ENCODE measurements around the gene FHOD3.

FHOD3 gene

GRCh38 chr18:36382854-36383253 lies 85.3 kb downstream of the FHOD3 start:
- no peak for DNase-seq (ENCODE audit: low spot score)

- no peak for DNase-seq (ENCODE audit: low spot score)
Measured at GRCh38 chr18:36386150-36386920, 88.8 kb downstream of the FHOD3 start.

GRCh38 chr18:36387310-36387709 lies 89.8 kb downstream of the FHOD3 start:
- no peak for DNase-seq (ENCODE audit: low spot score)

GRCh38 chr18:36388310-36388709 lies 90.8 kb downstream of the FHOD3 start:
- no peak for DNase-seq (ENCODE audit: low spot score)

- DNase-seq (ENCODE audit: low spot score), result no peak
Measured at GRCh38 chr18:36389027-36389426, 91.5 kb downstream of the FHOD3 start.

GRCh38 chr18:36389811-36390581 lies 92.5 kb downstream of the FHOD3 start:
- no peak for DNase-seq (ENCODE audit: low spot score)

- DNase-seq (ENCODE audit: low spot score), result no peak
Measured at GRCh38 chr18:36391426-36392145, 94.1 kb downstream of the FHOD3 start.

- DNase-seq (ENCODE audit: low spot score), result no peak
Measured at GRCh38 chr18:36392164-36392978, 94.9 kb downstream of the FHOD3 start.

GRCh38 chr18:36392979-36393287 lies 95.4 kb downstream of the FHOD3 start:
- DNase-seq (ENCODE audit: low spot score), result no peak

GRCh38 chr18:36394486-36394885 lies 97.0 kb downstream of the FHOD3 start:
- no peak for DNase-seq (ENCODE audit: low spot score)

GRCh38 chr18:36396190-36396589 lies 98.7 kb downstream of the FHOD3 start:
- DNase-seq (ENCODE audit: low spot score), result no peak

- no peak for DNase-seq (ENCODE audit: low spot score)
Measured at GRCh38 chr18:36397033-36397432, 99.5 kb downstream of the FHOD3 start.

- DNase-seq (ENCODE audit: low spot score), result no peak
Measured at GRCh38 chr18:36398419-36398818, 100.9 kb downstream of the FHOD3 start.

GRCh38 chr18:36399055-36399454 lies 101.5 kb downstream of the FHOD3 start:
- DNase-seq (ENCODE audit: low spot score), result no peak

GRCh38 chr18:36401462-36401861 lies 103.9 kb downstream of the FHOD3 start:
- no peak for DNase-seq (ENCODE audit: low spot score)

GRCh38 chr18:36402765-36403396 lies 105.4 kb downstream of the FHOD3 start:
- DNase-seq (ENCODE audit: low spot score), result no peak

GRCh38 chr18:36403896-36404820 lies 106.6 kb downstream of the FHOD3 start:
- DNase-seq (ENCODE audit: low spot score), result no peak

GRCh38 chr18:36405611-36406010 lies 108.1 kb downstream of the FHOD3 start:
- no peak for DNase-seq (ENCODE audit: low spot score)

- DNase-seq (ENCODE audit: low spot score), result no peak
Measured at GRCh38 chr18:36406805-36407204, 109.3 kb downstream of the FHOD3 start.

- no peak for DNase-seq (ENCODE audit: low spot score)
Measured at GRCh38 chr18:36408606-36409005, 111.1 kb downstream of the FHOD3 start.

GRCh38 chr18:36409779-36410178 lies 112.3 kb downstream of the FHOD3 start:
- no peak for DNase-seq (ENCODE audit: low spot score)
